ENCODE measurements around the gene CNTN3. TPM values are rescaled to one million over a fixed set of nuclear protein-coding genes. Genes with fewer than 3 reads are reported as not detected.

CNTN3 gene
- total and polyA plus RNA-seq, 10 donors: 0.30 to 6.7 (median 3.4) TPM

DNA sequence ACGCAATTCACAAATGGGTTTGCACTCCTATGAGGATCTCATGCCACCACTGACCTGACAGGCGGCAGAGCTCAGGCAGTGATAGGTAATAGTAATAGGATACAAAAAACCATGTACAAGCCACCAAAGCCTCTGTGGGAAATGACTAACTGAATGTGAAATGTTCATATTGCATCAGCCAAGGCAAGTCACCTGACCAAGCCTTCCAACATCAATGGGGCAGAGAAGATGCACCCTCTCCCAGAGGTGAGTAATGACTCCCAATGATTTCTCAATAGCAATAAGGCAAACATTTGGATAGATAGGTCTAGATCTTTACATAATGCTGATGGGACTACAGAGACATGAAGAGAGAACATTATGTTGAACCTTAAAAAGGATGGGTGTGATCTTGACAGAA lies 14.9 kb downstream of the CNTN3 start:
- no peaks in the 10 kb centered on the region for H3K36me3 ChIP-seq
- no peak overlapping the region for H3K4me3 ChIP-seq
- 89 to 100% (median 97%) methylated on average over 2 of the region's 2 CpGs for WGBS, 5 donors
- no peaks in the 10 kb centered on the region for H3K4me1 ChIP-seq
- H3K27me3 ChIP-seq (replicated peaks in 1 of 7): no peaks in the 10 kb centered on the region
- no peak for DNase-seq
- H3K27ac ChIP-seq: no peak overlapping the region
- intact Hi-C loops (cut with DNase I; ENCODE audit: low total_unique reads): no loop called here
- TF ChIP-seq POLR2AphosphoS5 (IDR thresholded peaks at IDR 0.05) (no peak), POLR2A (IDR thresholded peaks at IDR 0.05) (no peak)
- TF ChIP-seq, protein P1, sequence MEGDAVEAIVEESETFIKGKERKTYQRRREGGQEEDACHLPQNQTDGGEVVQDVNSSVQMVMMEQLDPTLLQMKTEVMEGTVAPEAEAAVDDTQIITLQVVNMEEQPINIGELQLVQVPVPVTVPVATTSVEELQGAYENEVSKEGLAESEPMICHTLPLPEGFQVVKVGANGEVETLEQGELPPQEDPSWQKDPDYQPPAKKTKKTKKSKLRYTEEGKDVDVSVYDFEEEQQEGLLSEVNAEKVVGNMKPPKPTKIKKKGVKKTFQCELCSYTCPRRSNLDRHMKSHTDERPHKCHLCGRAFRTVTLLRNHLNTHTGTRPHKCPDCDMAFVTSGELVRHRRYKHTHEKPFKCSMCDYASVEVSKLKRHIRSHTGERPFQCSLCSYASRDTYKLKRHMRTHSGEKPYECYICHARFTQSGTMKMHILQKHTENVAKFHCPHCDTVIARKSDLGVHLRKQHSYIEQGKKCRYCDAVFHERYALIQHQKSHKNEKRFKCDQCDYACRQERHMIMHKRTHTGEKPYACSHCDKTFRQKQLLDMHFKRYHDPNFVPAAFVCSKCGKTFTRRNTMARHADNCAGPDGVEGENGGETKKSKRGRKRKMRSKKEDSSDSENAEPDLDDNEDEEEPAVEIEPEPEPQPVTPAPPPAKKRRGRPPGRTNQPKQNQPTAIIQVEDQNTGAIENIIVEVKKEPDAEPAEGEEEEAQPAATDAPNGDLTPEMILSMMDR (IDR thresholded peaks at IDR 0.05 in 8 of 11, conservative IDR thresholded peaks at IDR 0.05 in 3 of 11): no peak
- H3K9me3 ChIP-seq: peaks cover 0 to 18% (median 1%) of the 10 kb centered on the region in 8 donors

DNA sequence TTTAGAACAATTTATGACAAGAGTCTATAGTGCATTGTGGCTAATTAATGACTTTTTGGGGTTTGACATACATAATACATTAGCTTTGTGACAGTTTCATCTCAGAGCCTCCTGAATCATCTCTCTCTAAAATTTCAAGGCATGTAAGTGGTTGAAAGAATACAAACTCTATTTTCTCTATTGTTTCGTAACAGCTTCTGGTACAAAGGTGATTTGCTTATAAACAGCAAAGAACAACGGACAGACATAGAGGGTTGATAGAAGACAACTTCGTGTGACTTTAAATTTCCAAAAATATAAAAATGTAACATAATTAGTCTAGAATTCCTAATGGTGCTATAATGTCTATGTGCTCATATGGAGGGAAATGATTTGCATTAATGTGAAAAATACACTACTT lies 21.3 kb downstream of the CNTN3 start:
- Histone ChIP-seq H3K36me3 (no peaks in the 10 kb centered on the region), H3K27me3 (replicated peaks in 1 of 7) (no peaks in the 10 kb centered on the region), H3K4me1 (no peaks in the 10 kb centered on the region), H3K4me3 (no peak overlapping the region), H3K9me3 (peaks cover 0 to 13% (median 0%) of the 10 kb centered on the region in 8 donors), H3K27ac (no peak overlapping the region)
- TF ChIP-seq POLR2AphosphoS5 (IDR thresholded peaks at IDR 0.05) (no peak), POLR2A (IDR thresholded peaks at IDR 0.05) (no peak)
- TF ChIP-seq, protein P1 (IDR thresholded peaks at IDR 0.05 in 8 of 11, conservative IDR thresholded peaks at IDR 0.05 in 3 of 11): no peak
- no peak for DNase-seq
- WGBS, 5 donors: 82 to 89% (median 86%) methylated on average over 3 of the region's 3 CpGs
- intact Hi-C loops (cut with DNase I; ENCODE audit: low total_unique reads): no loop called here

DNA sequence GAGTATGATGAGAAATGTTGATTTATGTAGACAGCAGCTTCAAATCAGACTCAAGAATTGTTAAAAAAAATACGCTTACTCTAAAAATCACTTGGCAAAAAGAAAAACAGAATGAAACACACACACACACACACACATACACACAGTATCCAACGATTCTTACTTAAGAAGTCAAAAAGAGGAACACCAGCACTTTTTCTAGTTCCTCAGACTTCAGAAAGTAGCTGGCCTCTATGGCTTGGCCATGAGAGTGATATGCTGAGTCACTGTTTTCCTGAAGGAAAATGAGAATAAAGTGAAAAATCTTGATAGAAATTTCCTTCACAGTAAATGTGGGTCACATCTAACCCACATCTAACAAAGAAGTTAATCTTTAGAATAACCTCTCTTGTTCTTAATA lies 22.1 kb downstream of the CNTN3 start:
- 15 to 30% (median 22%) methylated on average over 2 of the region's 2 CpGs for WGBS, 5 donors
- Histone ChIP-seq H3K4me1 (no peaks in the 10 kb centered on the region), H3K9me3 (peaks cover 0 to 13% (median 0%) of the 10 kb centered on the region in 8 donors), H3K27me3 (replicated peaks in 1 of 7) (no peaks in the 10 kb centered on the region), H3K27ac (no peak overlapping the region), H3K36me3 (no peaks in the 10 kb centered on the region), H3K4me3 (no peak overlapping the region)
- intact Hi-C loops (cut with DNase I; ENCODE audit: low total_unique reads): no loop called here
- no peak for DNase-seq
- TF ChIP-seq POLR2AphosphoS5 (IDR thresholded peaks at IDR 0.05): no peak
- TF ChIP-seq POLR2A (IDR thresholded peaks at IDR 0.05): no peak
- TF ChIP-seq, protein P1 (IDR thresholded peaks at IDR 0.05 in 8 of 11, conservative IDR thresholded peaks at IDR 0.05 in 3 of 11): no peak

DNA sequence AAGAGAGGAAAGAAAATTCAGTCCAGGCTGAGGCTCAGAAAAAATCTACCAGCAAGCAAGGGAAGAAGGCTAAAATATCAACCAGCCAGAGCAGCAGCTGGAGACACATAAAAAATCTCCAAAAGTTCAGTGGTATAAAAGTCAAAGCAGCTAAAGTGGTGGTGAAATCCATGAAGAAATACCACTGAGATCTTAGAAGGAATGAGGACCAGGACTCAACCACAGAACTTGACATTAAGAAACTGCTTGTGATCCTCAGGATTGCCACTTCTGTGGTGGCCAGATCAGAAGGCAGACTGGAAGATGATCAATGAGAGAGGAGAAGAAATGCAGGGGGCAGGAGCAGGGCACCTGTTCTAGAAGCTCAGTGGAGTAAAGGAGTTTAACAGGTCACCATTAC lies 22.5 kb downstream of the CNTN3 start:
- no peaks in the 10 kb centered on the region for H3K4me1 ChIP-seq
- intact Hi-C loops (cut with DNase I; ENCODE audit: low total_unique reads): no loop called here
- H3K27me3 ChIP-seq (replicated peaks in 1 of 7): no peaks in the 10 kb centered on the region
- no peak overlapping the region for H3K4me3 ChIP-seq
- no peaks in the 10 kb centered on the region for H3K36me3 ChIP-seq
- DNase-seq: no peak
- no peak overlapping the region for H3K27ac ChIP-seq
- TF ChIP-seq, protein P1 (IDR thresholded peaks at IDR 0.05 in 8 of 11, conservative IDR thresholded peaks at IDR 0.05 in 3 of 11): no peak
- no peak for TF ChIP-seq POLR2A (IDR thresholded peaks at IDR 0.05)
- no peak for TF ChIP-seq POLR2AphosphoS5 (IDR thresholded peaks at IDR 0.05)
- peaks cover 0 to 15% (median 0%) of the 10 kb centered on the region in 8 donors for H3K9me3 ChIP-seq

All from spleen (tissue), 11 donors.